GM21619 (cell line): ENCODE results near the gene KRTAP10-4.
"Not testable (repeated sequence)": the region's sequence is repeated elsewhere in the genome, so short reads cannot be mapped to it uniquely, and the experiment has no call there.

ENCODE experiments used
- ATAC-seq: cut with Tn5 transposase; IDR thresholded peaks from one replicate; pipeline ENCODE4 v1.9.1; 2021; ENCODE audit not compliant: unreplicated experiment

Gene KRTAP10-4

GRCh38 chr21:44578371-44579055 lies 5.0 kb downstream of the KRTAP10-4 start:
- ATAC-seq = no peak

GRCh38 chr21:44579056-44579832 lies 5.7 kb downstream of the KRTAP10-4 start:
- ATAC-seq = no peak

GRCh38 chr21:44579833-44580144 lies 6.3 kb downstream of the KRTAP10-4 start:
- ATAC-seq = no peak

- not testable (repeated sequence) for ATAC-seq
Measured at GRCh38 chr21:44580231-44580821, 6.8 kb downstream of the KRTAP10-4 start, which contains the start of gene KRTAP10-5. TSS of gene KRTAP10-5 (minus strand) at chr21:44580604. CDS start at chr21:44580578, 26 bp downstream.

GRCh38 chr21:44581158-44581557 lies 7.6 kb downstream of the KRTAP10-4 start:
- no peak for ATAC-seq

GRCh38 chr21:44582055-44582454 lies 8.5 kb downstream of the KRTAP10-4 start:
- no peak for ATAC-seq

GRCh38 chr21:44583089-44583799 lies 9.7 kb downstream of the KRTAP10-4 start:
- ATAC-seq = no peak

- ATAC-seq = no peak
Measured at GRCh38 chr21:44583800-44584147, 10.2 kb downstream of the KRTAP10-4 start.

- no peak for ATAC-seq
Measured at GRCh38 chr21:44585892-44586291, 12.4 kb downstream of the KRTAP10-4 start.

GRCh38 chr21:44589094-44589493 lies 15.6 kb downstream of the KRTAP10-4 start:
- ATAC-seq = no peak

GRCh38 chr21:44589586-44590305 lies 16.2 kb downstream of the KRTAP10-4 start:
- no peak for ATAC-seq

- no peak for ATAC-seq
Measured at GRCh38 chr21:44590311-44590721, 16.8 kb downstream of the KRTAP10-4 start.

- not testable (repeated sequence) for ATAC-seq
Measured at GRCh38 chr21:44590897-44591800, 17.6 kb downstream of the KRTAP10-4 start.

- not testable (repeated sequence) for ATAC-seq
Measured at GRCh38 chr21:44591801-44592130, 18.2 kb downstream of the KRTAP10-4 start.

GRCh38 chr21:44592446-44593311 lies 19.1 kb downstream of the KRTAP10-4 start, which contains the start of gene KRTAP10-6:
TSS of gene KRTAP10-6 (minus strand) at chr21:44592505. CDS start at chr21:44592484, 21 bp downstream.
- no peak for ATAC-seq

- ATAC-seq = no peak
Measured at GRCh38 chr21:44593598-44594405, 20.3 kb downstream of the KRTAP10-4 start.

GRCh38 chr21:44594406-44594916 lies 20.9 kb downstream of the KRTAP10-4 start:
- no peak for ATAC-seq

- no peak for ATAC-seq
Measured at GRCh38 chr21:44595524-44595923, 22.0 kb downstream of the KRTAP10-4 start.
